DOHH2 (cell line): ENCODE results near the gene IGSF9B.

Experiments
- H3F3A ChIP-seq: fragments of 200-600 bp; sonication (generic), shearing (Covaris generic); 2 replicates; pipeline ENCODE4 v1.6.0; 2016; ENCODE audit warnings: antibody characterized with exemption, mild to moderate bottlenecking; ENCODE audit not compliant: control insufficient read depth, insufficient read depth
- H3K27ac ChIP-seq: fragments of 200-600 bp; sonication (generic); 2 replicates; pipeline ENCODE4 v1.5.1; 2014; ENCODE audit warnings: low read depth, mild to moderate bottlenecking, low read length, moderate library complexity
- H3K27me3 ChIP-seq: fragments of 200-600 bp; sonication (generic); 2 replicates; pipeline ENCODE4 v1.6.1; 2014; ENCODE audit warnings: mild to moderate bottlenecking, low read length, mixed read lengths; ENCODE audit not compliant: control insufficient read depth
- H3K36me3 ChIP-seq: fragments of 200-600 bp; sonication (generic); 2 replicates; pipeline ENCODE4 v1.6.1; 2014; ENCODE audit warnings: mild to moderate bottlenecking, low read length, moderate library complexity, mixed read lengths; ENCODE audit not compliant: control insufficient read depth
- H3K4me1 ChIP-seq: fragments of 200-600 bp; sonication (generic); 2 replicates; pipeline ENCODE4 v1.6.1; 2014; ENCODE audit warnings: mild to moderate bottlenecking, low read length, mixed read lengths; ENCODE audit not compliant: control insufficient read depth
- H3K4me2 ChIP-seq: fragments of 200-600 bp; sonication (generic); 2 replicates; pipeline ENCODE4 v1.6.0; 2014; ENCODE audit warnings: mild to moderate bottlenecking, low read length, moderate library complexity
- H3K4me3 ChIP-seq: fragments of 200-600 bp; sonication (generic); 2 replicates; pipeline ENCODE4 v1.5.1; 2014; ENCODE audit warnings: mild to moderate bottlenecking, low read length, mixed read lengths
- H3K79me2 ChIP-seq: fragments of 200-600 bp; sonication (generic); 2 replicates; pipeline ENCODE4 v1.6.1; 2014; ENCODE audit warnings: mild to moderate bottlenecking, low read length, mixed read lengths; ENCODE audit not compliant: control insufficient read depth
- H3K9me2 ChIP-seq: fragments of 200-600 bp; sonication (generic); replicated peaks from 2 replicates; pipeline ENCODE4 v1.6.1; 2014; ENCODE audit warnings: mild to moderate bottlenecking, low read length, mixed read lengths; ENCODE audit not compliant: control insufficient read depth
- H3K9me3 ChIP-seq: fragments of 200-600 bp; sonication (generic); 2 replicates; pipeline ENCODE4 v1.6.1; 2014; ENCODE audit warnings: antibody characterized with exemption, low read length, mixed read lengths; ENCODE audit not compliant: control insufficient read depth, insufficient read depth
- H4K20me1 ChIP-seq: fragments of 200-600 bp; sonication (generic); 2 replicates; pipeline ENCODE4 v1.6.0; 2014; ENCODE audit warnings: low read depth, mild to moderate bottlenecking, antibody characterized with exemption, low read length, moderate library complexity; ENCODE audit not compliant: control insufficient read depth, insufficient read depth
- CTCF ChIP-seq: fragments of 200-600 bp; sonication (generic); IDR thresholded peaks from one replicate; pipeline ENCODE4 v1.5.1; 2014; ENCODE audit warnings: antibody characterized with exemption, mild to moderate bottlenecking, low read depth, low read length; ENCODE audit not compliant: poor library complexity, severe bottlenecking
- EZH2phosphoT487 ChIP-seq: fragments of 200-600 bp; sonication (generic); IDR thresholded peaks from 2 replicates; pipeline ENCODE4 v1.6.1; 2017; ENCODE audit warnings: borderline replicate concordance, mild to moderate bottlenecking, antibody characterized with exemption, low read length, moderate library complexity, mixed read lengths

IGSF9B gene

GRCh38 chr11:133895551-133895950, 61.2 kb downstream of the IGSF9B start:
- no peak overlapping the region for H3K27ac ChIP-seq
- no peaks in the 10 kb centered on the region for H3K9me3 ChIP-seq
- no peak overlapping the region for H3K4me3 ChIP-seq
- no peaks in the 10 kb centered on the region for H3K36me3 ChIP-seq
- no peak overlapping the region for H3K4me2 ChIP-seq
- H3K9me2 ChIP-seq: no peaks in the 10 kb centered on the region
- no peaks in the 10 kb centered on the region for H3K79me2 ChIP-seq
- H3F3A ChIP-seq: no peaks in the 10 kb centered on the region
- no peaks in the 10 kb centered on the region for H3K27me3 ChIP-seq
- no peaks in the 10 kb centered on the region for H3K4me1 ChIP-seq
- TF ChIP-seq CTCF (no peak), EZH2phosphoT487 (no peak)
- H4K20me1 ChIP-seq: no peaks in the 10 kb centered on the region

GRCh38 chr11:133895061-133895479, 61.7 kb downstream of the IGSF9B start:
- Histone ChIP-seq H3K27me3 (no peaks in the 10 kb centered on the region), H3K9me2 (no peaks in the 10 kb centered on the region), H3K36me3 (no peaks in the 10 kb centered on the region), H3K4me3 (no peak overlapping the region), H3K79me2 (no peaks in the 10 kb centered on the region), H4K20me1 (no peaks in the 10 kb centered on the region), H3K27ac (no peak overlapping the region), H3K9me3 (no peaks in the 10 kb centered on the region), H3K4me2 (no peak overlapping the region), H3F3A (no peaks in the 10 kb centered on the region), H3K4me1 (no peaks in the 10 kb centered on the region)
- TF ChIP-seq EZH2phosphoT487 (no peak), CTCF (no peak)

GRCh38 chr11:133893381-133893780, 63.4 kb downstream of the IGSF9B start:
- Histone ChIP-seq H3K27ac (no peak overlapping the region), H3K4me3 (no peak overlapping the region), H3K4me2 (no peak overlapping the region), H3K36me3 (no peaks in the 10 kb centered on the region), H3K27me3 (no peaks in the 10 kb centered on the region), H3K9me2 (no peaks in the 10 kb centered on the region), H3K79me2 (no peaks in the 10 kb centered on the region), H3K4me1 (no peaks in the 10 kb centered on the region), H3F3A (no peaks in the 10 kb centered on the region), H3K9me3 (no peaks in the 10 kb centered on the region), H4K20me1 (no peaks in the 10 kb centered on the region)
- TF ChIP-seq EZH2phosphoT487: no peak
- TF ChIP-seq CTCF: no peak
